Epithelial cell of alveolus of lung (primary cell): ENCODE measurements around the gene ZNF582. TPM values are rescaled to one million over a fixed set of nuclear protein-coding genes. Genes with fewer than 3 reads are reported as not detected.

Source experiments
- total RNA-seq: library from RNA; depleted of rRNA; stranded (reverse); fragments of >200 nt; gene quantifications from 2 replicates; pipeline ENCODE4 v1.2.1, GENCODE V29; 2015

ZNF582 gene
- total RNA-seq = 1.2 and 5.7 TPM in 2 replicates

DNA sequence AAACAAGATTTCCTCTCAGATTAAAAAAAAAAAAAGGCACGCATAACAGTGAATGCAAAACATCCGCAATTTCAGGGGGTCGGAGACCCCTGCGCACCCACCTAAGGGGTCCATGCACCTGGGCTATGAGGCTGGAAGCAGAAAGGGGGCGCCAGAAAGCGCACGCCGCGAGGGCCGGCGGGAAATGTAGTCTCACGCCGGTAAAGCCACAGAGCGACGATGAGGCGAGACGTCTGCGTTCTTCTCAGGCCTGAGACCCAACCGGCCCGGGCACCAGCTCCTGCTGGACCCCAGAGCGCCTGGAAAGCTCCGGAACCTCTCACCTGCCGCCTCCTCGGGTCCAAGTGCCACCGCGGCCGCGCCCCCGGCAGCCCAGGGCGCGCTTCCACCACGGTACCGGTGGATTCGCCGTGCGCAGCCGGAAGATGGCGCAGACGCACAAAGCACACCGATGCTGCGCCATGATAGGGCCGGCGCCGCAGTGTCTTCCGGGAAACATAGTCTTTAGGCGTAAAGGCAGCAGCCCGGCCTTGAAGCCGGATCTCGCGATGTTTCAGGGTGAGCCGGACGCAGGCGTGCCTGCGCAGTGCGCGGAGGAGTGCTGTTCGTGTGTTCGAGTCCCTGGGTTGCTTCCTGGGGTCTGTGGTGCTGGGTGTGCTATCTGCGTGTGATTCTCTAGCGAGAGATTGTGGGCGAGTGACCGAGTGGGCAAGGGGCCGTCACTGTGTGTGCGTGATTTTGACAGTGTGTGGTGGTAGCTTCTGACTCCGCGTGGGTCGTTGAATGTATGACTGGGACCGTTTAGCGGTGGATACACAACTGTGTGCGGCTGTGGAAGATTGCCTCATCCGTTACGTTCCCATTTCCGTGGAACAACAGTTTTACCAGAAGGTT is at the start of gene ZNF582:
TSS of gene ZNF582 (minus strand) at position 416 of the 894 bp plus-strand sequence. CDS start 1,782 bp downstream, outside the sequence.

DNA sequence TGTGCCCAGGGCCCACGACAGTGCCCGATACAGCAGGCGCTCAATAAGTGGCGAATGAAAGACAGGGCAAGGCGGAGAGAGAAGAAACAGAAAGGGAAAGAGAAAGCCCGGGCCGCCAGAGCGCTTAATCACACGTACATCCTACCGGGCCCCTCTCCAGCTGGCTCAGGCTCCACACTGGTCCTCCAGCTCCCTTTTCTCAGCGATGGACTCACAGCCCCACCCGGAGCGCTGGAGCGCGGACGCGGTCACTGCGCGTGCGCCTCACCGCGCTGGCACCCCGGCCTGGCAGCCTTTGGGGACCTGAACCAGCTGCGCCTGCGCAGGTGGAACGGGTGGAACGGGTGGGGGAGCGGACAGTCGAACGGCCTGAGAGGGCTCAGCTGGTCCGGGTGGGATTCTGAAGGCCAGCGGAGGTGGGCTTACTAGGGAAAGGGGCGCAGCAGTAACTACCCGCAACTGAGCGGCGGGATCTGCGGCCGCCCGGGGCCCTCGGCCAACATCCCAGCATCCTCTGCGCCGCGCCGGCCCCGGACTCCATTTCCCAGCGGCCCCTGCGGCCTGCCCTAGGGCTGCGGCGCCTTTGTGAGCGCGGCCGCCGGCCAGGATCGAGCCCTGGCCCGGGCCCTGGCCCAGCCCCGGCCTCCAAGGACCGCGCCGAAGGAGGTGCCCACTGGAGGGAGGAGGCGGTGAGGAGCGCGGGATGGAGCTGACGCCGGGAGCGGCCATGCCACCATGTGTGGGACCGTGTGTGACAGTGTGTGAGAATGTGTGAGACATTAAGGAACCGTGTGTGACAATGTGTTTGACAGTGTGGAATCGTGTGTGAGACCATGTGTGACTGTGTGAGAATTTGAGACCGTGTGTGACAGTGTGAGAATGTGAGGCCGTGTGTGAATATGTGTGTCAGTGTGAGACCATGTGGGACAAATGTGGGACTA is 10.7 kb upstream of the ZNF582 start, which contains the start of gene ZNF583:
TSS of gene ZNF583 (plus strand) at position 569 of the 941 bp plus-strand sequence. CDS start 2,783 bp downstream, outside the sequence.

Other genes with a start within 250 kb of the ZNF582 start
- not detected in 2 replicates for gene GALP, start 217.5 kb downstream of the ZNF582 start, total RNA-seq
- not detected in 2 replicates for gene ZSCAN5B, start 195.8 kb downstream of the ZNF582 start, total RNA-seq
- gene ZSCAN5C, start 191.3 kb downstream of the ZNF582 start, total RNA-seq = not detected in 2 replicates
- not detected in 2 replicates for gene EDDM13, start 120.8 kb downstream of the ZNF582 start, total RNA-seq
- gene ZSCAN5A, start 78.7 kb downstream of the ZNF582 start, total RNA-seq = 3.1 and 5.7 TPM in 2 replicates
- gene ZNF583, start 10.8 kb upstream of the ZNF582 start, total RNA-seq = 2.8 and 3.0 TPM in 2 replicates
- gene ZNF667, start 83.8 kb upstream of the ZNF582 start, total RNA-seq = 2.8 and 5.3 TPM in 2 replicates
- gene ZNF471, start 114.3 kb upstream of the ZNF582 start, total RNA-seq = 0.52 and 3.1 TPM in 2 replicates
- gene ZFP28, start 145.4 kb upstream of the ZNF582 start, total RNA-seq = 4.2 and 6.1 TPM in 2 replicates
- gene ZNF470, start 173.9 kb upstream of the ZNF582 start, total RNA-seq = 1.9 and 4.6 TPM in 2 replicates
- gene ZNF71, start 201.8 kb upstream of the ZNF582 start, total RNA-seq = 7.0 and 11.7 TPM in 2 replicates
- 3.0 TPM in 1 of 2 replicates, not detected in the other for gene SMIM17, start 249.6 kb upstream of the ZNF582 start, total RNA-seq